Iris pigment epithelial cell (primary cell): ENCODE results near the gene CDKL1.
"Not testable (repeated sequence)": the region's sequence is repeated elsewhere in the genome, so short reads cannot be mapped to it uniquely, and the experiment has no call there.

Experiments
- DNase-seq: peaks from one replicate; pipeline ENCODE4 v3.0.0-alpha.2; 2011; ENCODE audit warnings: low read depth

CDKL1 gene

DNA sequence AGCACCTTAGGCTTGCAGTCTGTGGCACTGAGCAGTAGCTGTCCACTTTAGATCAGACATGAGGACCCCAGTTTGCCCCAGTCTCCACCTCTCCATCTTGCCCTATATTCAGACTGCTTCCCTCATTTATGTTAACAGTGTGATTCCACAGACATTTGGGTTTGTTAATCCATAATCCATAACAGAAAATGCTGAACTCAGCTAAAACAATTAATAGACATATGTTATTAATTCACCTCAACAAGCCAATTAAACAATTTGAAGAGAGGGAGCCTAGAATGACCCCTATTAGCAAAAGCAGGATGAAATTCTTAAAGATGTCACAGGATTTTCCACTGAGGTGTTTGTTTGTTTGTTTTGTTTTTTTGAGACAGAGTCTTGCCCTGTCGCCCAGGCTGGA is 9.1 kb downstream of the CDKL1 start:
- no peak for DNase-seq

- no peak for DNase-seq
Observed at GRCh38 chr14:50383618-50384225, 13.0 kb downstream of the CDKL1 start.

- DNase-seq = no peak
Observed at GRCh38 chr14:50381823-50382287, 14.8 kb downstream of the CDKL1 start.

DNA sequence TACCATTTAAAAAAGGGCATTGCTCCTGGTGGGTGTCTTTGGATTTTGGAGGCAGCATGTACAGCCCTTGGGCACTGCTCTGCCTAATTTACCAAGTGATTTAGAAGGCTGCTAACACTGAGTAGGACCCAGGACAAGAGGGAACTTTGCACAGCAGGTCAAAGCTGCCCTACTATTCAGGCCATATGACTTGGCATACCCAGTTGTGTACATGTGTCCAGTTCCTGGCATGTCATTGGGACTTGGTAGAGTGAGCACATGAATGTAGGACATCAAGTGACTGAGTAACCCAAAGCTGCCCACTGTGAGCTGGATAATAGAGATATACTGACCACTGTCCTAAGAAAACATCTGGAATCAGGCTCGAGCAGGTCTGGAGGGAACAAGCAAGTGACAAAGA is 15.7 kb downstream of the CDKL1 start:
- DNase-seq = no peak

- DNase-seq = no peak
Observed at GRCh38 chr14:50380455-50380854, 16.2 kb downstream of the CDKL1 start.

DNA sequence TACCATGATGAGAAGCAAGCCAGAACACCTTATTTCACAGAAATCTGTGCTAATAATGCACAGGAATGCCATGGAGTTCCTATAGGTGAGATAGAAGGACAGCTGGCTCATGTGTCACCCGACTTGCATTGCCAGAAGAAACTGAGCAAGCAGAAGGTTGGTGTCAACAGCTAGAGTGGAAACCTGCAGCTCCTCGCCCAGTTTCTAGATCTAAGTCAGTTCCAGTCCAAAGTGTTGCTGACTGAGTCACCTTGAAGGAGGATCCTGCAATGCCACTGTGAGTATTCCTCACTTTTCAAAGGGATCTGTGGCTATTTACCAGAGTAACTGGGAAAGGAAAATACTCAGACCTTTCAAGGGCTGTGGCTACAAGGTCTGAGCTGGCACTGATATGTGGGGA is 17.1 kb downstream of the CDKL1 start:
- DNase-seq = no peak

GRCh38 chr14:50377550-50378085 is 19.1 kb downstream of the CDKL1 start:
- no peak for DNase-seq

- no peak for DNase-seq
Observed at GRCh38 chr14:50375760-50376159, 20.9 kb downstream of the CDKL1 start.

- DNase-seq = no peak
Observed at GRCh38 chr14:50373959-50374358, 22.7 kb downstream of the CDKL1 start.

DNA sequence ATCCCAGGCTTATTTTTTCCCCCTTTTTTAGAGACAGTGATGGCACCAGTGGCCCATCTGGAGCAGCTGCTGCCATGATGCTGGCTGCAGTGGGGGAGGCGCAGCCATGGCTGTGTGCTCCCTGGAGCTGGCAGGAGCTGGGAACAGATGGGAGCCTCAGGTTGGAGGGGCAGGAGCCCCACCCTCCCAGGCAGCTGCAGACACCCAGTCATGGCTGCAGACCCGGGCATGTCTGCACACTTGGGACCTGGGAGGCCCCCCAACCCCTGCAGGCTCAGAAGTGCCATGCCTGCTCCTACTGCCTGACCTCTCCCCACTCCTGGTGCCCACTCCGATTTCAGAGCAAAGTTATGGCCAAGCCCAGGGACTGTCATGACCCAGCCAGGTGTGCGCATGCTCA is 25.1 kb downstream of the CDKL1 start:
- DNase-seq = no peak

GRCh38 chr14:50366589-50366988 is 30.1 kb downstream of the CDKL1 start:
- DNase-seq = no peak

DNA sequence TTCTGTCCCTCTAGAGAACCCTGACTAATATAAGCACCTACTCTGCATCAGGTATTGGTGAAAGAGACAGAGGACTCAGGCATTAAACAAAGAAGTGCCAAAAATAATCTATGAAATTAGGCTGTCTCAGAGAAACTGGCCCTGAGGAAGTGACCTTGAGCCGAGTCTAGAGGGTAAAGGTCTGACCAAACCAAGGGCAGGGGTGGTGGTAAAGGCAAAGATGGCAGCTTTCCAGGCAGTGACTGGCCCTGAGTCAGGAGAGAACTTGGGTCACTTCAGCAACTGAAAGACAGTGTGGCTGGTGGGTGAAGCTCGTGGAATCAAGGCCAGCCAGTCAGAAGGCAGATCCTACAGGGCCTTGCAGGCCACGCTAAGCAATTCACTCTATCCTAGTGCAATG is 30.6 kb downstream of the CDKL1 start:
- DNase-seq = no peak

GRCh38 chr14:50365572-50365971 is 31.1 kb downstream of the CDKL1 start:
- not testable (repeated sequence) for DNase-seq

- no peak for DNase-seq
Observed at GRCh38 chr14:50364792-50365191, 31.9 kb downstream of the CDKL1 start.

- no peak for DNase-seq
Observed at GRCh38 chr14:50363714-50364111, 33.0 kb downstream of the CDKL1 start.

GRCh38 chr14:50362764-50363713 is 33.6 kb downstream of the CDKL1 start:
- DNase-seq = peak; percentile 40

DNA sequence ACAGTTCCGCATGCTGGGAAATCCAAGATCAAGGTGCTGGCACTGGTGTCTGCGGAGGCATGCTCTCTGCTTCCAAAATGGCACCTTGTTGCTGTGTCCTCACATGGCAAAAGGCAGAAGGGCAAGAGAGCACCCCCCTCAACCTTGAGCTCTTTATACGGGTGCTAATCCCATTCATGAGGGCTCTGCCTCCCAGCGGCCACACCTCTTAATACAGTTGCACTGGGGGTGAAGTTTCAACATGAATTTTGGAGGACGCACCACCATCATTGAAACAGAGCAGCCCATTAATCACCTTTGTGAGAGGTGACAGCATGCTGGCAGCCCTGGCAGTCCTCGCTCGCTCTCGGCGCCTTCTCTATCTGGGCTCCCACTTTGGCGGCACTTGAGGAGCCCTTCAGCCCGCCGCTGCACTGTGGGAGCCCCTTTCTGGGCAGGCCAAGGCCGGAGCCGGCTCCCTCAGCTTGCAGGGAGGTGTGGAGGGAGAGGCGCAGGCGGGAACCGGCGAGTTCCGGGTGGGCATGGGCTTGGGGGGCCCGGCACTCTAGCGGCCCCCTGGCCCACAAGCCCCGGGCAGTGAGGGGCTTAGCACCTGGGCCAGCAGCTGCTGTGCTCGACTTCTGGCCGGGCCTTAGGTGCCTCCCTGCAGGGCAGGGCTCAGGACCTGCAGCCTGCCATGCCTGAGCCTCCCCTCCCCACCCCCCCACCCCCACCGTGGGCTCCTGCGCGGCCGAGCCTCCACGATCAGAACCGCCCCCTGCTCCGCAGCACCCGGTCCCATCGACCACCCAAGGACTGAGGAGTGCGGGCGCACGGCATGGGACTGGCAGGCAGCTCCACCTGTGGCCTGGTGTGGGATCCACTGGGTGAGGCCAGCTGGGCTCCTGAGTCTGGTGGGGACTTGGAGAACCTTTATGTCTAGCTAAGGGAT is 34.9 kb downstream of the CDKL1 start:
- DNase-seq = not testable (repeated sequence)

DNA sequence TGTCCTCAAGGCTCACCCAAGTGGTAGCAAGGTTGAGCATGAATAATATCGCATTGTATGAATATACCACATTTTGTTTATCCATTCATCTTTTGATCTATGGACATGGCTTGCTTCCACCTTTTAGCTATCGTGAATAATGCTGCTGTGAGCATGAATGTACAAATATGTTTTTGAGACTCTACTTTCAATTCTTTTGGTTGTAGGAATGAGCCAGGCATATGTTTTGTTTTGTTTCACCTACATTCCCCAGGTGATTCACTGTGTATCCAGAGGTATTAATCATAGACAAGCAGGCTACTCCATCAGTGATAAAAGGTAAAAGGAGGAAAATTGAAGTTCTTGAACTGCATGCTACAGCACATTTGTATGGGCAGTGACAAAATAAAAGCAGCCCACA is 35.8 kb downstream of the CDKL1 start:
- no peak for DNase-seq

- no peak for DNase-seq
Observed at GRCh38 chr14:50360093-50360492, 36.6 kb downstream of the CDKL1 start.

DNA sequence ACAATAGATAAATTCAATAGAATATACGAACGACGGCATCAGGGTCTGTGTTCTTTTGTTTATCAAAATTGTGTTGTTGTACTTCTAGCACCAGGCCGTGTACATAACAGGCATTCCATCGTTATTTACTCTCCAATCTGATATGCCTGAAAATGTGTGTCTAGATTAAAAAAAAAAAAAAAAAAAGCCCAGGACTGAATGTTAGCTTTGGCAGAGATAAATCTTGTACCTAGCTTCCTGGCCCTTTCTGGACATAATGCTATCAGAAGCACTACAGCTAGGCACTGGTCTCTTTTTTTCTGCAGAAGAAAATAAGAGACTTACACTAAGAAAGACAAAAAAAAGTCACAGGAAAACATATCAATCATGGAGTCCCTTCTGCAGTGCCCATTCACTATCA is 37.0 kb downstream of the CDKL1 start:
- no peak for DNase-seq

DNA sequence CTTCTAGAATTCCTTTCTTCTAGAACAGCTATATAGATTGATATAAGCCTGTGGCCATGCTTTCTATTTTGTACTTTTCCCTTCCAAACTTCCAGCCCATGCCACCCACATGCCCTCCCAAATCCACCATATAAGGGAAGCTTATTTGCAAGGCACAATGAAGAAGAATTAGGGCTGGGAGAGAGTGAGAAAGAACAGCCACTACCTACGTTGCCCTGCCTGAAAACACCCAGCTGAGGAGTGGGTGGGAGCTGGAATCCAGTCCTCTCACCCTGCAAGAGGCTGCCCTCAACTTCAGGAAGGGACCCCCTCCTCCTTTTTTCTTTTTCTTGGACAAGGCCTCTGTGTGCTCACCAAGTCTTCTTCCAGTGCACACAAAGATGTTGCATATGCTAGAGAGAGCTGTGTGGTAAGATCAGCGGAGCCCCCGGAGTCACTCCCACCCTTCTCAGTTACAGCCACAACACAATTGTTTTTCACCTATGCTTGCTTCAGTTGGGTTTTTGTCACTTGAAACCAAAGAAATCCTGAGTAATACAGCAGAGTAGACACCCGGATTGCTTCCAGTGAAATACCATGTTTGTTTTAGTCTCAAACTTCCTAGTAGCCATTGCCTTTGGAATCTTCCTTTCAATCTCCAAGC is 38.8 kb downstream of the CDKL1 start:
- no peak for DNase-seq

DNA sequence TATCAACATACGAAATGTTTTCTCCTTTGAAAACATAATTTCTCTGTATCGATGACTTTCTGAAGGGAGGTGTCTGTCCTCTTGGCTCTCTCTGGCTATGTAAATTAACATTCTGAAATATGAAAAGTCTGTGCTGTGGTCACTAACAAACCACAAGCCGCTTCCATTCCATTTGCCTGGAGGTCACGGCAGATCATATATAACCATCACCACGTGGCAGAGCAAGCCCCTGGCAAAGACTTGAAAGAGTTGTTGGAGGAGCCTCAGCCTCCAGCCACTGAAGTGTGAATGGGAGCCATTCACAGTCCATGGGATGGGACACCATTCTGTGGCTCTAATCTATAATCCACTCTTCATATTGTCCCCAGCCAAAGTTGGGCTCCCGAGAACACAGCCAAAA is 39.6 kb downstream of the CDKL1 start:
- no peak for DNase-seq
